ENCODE measurements around the gene NRXN3.

- TF ChIP-seq POLR2A (IDR thresholded peaks at IDR 0.05; ENCODE audit: low read depth, low read length) (no peak), CEBPB (IDR thresholded peaks at IDR 0.05; ENCODE audit: low read depth, low read length) (no peak), CHD1 (IDR thresholded peaks at IDR 0.05; ENCODE audit: low read depth, low read length) (no peak), CTCF (conservative IDR thresholded peaks at IDR 0.05; ENCODE audit: low read depth, low read length) (no peak), NFE2L2 (IDR thresholded peaks at IDR 0.05; ENCODE audit: low read depth, low read length) (no peak), RFX5 (IDR thresholded peaks at IDR 0.05; ENCODE audit: low read depth, low read length) (no peak), RAD21 (IDR thresholded peaks at IDR 0.05; ENCODE audit: low read length) (no peak)
Measured at GRCh38 chr14:79554816-79555215, 1384.6 kb downstream of the NRXN3 start.

Data from IMR-90 (cell line).